ENCODE results near the gene OLFML3.

OLFML3 gene

DNA sequence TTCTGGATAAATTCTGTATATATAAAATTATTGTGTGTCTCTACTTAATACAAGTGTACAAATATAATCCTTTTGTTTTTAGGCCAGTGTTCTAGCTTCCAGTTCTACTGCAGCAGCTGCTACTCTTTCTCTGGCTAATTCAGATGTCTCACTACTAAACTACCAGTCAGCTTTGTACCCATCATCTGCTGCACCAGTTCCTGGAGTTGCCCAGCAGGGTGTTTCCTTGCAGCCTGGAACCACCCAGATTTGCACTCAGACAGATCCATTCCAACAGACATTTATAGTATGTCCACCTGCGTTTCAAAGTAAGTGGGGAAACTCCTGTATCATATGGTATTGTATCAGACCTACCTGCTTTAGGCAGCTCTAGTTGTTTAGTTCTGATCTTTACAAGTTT lies 21.3 kb upstream of the OLFML3 start (continued):
- TF ChIP-seq, protein P1, sequence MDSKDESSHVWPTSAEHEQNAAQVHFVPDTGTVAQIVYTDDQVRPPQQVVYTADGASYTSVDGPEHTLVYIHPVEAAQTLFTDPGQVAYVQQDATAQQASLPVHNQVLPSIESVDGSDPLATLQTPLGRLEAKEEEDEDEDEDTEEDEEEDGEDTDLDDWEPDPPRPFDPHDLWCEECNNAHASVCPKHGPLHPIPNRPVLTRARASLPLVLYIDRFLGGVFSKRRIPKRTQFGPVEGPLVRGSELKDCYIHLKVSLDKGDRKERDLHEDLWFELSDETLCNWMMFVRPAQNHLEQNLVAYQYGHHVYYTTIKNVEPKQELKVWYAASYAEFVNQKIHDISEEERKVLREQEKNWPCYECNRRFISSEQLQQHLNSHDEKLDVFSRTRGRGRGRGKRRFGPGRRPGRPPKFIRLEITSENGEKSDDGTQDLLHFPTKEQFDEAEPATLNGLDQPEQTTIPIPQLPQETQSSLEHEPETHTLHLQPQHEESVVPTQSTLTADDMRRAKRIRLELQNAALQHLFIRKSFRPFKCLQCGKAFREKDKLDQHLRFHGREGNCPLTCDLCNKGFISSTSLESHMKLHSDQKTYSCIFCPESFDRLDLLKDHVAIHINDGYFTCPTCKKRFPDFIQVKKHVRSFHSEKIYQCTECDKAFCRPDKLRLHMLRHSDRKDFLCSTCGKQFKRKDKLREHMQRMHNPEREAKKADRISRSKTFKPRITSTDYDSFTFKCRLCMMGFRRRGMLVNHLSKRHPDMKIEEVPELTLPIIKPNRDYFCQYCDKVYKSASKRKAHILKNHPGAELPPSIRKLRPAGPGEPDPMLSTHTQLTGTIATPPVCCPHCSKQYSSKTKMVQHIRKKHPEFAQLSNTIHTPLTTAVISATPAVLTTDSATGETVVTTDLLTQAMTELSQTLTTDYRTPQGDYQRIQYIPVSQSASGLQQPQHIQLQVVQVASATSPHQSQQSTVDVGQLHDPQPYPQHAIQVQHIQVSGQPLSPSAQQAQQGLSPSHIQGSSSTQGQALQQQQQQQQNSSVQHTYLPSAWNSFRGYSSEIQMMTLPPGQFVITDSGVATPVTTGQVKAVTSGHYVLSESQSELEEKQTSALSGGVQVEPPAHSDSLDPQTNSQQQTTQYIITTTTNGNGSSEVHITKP (tag by site-specific recombination; IDR thresholded peaks at IDR 0.05), result no peak
- TF ChIP-seq ZBTB17 (tag by site-specific recombination; IDR thresholded peaks at IDR 0.05), result no peak
- TF ChIP-seq ZNF830 (tag by site-specific recombination; IDR thresholded peaks at IDR 0.05; ENCODE audit: low read depth), result no peak
- no peak for TF ChIP-seq ZNF169 (tag by site-specific recombination; IDR thresholded peaks at IDR 0.05)
- no peak for TF ChIP-seq ZNF654 (tag by site-specific recombination; IDR thresholded peaks at IDR 0.05; ENCODE audit: low read depth)
- TF ChIP-seq ZNF211 (tag by site-specific recombination; IDR thresholded peaks at IDR 0.05; ENCODE audit: low read depth), result no peak
- TF ChIP-seq HOXA7 (CRISPR knock-in tag; IDR thresholded peaks at IDR 0.05; ENCODE audit: borderline replicate concordance), result no peak

DNA sequence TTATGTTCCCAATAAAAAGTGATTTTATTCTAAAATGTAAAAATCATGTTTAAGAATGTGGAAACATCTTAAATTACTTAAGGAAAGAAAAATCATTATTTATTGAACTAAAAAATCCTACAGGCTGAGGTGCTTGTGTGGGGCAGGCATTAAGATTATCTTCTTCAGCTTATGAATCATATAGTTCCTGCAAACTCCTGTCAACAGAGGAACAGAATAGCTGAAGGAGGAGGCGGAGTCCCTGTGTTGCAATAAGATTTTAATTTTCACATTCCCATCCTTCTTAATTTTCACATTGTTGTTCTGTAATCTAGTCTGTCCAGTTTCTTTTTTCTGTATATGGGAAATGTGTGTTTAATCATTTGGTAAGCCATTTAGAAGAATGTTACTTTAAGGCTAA lies 20.6 kb upstream of the OLFML3 start:
- TF ChIP-seq ZNF558 (tag by site-specific recombination; IDR thresholded peaks at IDR 0.05) (no peak), ZNF16 (tag by site-specific recombination; IDR thresholded peaks at IDR 0.05; ENCODE audit: low read depth) (no peak), ZNF146 (tag by site-specific recombination; IDR thresholded peaks at IDR 0.05) (no peak), ZBTB20 (tag by site-specific recombination; IDR thresholded peaks at IDR 0.05) (no peak), ZNF654 (tag by site-specific recombination; IDR thresholded peaks at IDR 0.05; ENCODE audit: low read depth) (no peak), GLIS1 (tag by site-specific recombination; IDR thresholded peaks at IDR 0.05) (no peak), ZNF529 (tag by site-specific recombination; IDR thresholded peaks at IDR 0.05; ENCODE audit: insufficient replicate concordance) (no peak), ZEB2 (tag by site-specific recombination; IDR thresholded peaks at IDR 0.05) (no peak), KLF8 (tag by site-specific recombination; IDR thresholded peaks at IDR 0.05) (no peak), ZNF530 (tag by site-specific recombination; IDR thresholded peaks at IDR 0.05; ENCODE audit: low read depth) (no peak), ZNF677 (tag by site-specific recombination; IDR thresholded peaks at IDR 0.05) (no peak), ZNF202 (tag by site-specific recombination; IDR thresholded peaks at IDR 0.05; ENCODE audit: borderline replicate concordance) (no peak), SCRT1 (tag by site-specific recombination; IDR thresholded peaks at IDR 0.05; ENCODE audit: borderline replicate concordance) (no peak)
- TF ChIP-seq, protein P2, sequence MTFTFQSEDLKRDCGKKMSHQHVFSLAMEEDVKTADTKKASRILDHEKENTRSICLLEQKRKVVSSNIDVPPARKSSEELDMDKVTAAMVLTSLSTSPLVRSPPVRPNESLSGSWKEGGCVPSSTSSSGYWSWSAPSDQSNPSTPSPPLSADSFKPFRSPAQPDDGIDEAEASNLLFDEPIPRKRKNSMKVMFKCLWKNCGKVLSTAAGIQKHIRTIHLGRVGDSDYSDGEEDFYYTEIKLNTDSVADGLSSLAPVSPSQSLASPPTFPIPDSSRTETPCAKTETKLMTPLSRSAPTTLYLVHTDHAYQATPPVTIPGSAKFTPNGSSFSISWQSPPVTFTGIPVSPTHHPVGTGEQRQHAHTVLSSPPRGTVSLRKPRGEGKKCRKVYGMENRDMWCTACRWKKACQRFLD (tag by site-specific recombination; IDR thresholded peaks at IDR 0.05), result no peak
- TF ChIP-seq, protein P1 (tag by site-specific recombination; IDR thresholded peaks at IDR 0.05), result no peak
- Histone ChIP-seq H3K27ac (ENCODE audit: extremely low read depth, low read depth, low read length) (no peak overlapping the region), H3K36me3 (ENCODE audit: control insufficient read depth in 2 of 2, insufficient read depth in 1 of 2, low read length in 2 of 2) (peaks cover 18 to 78% of the 10 kb centered on the region in 2 experiments), H3K4me1 (ENCODE audit: control insufficient read depth, insufficient read depth, low read length) (no peaks in the 10 kb centered on the region), H3K4me3 (ENCODE audit: low read depth, low read length) (no peak overlapping the region), H3K9me3 (ENCODE audit: control insufficient read depth, insufficient read depth, low read depth, low read length) (no peaks in the 10 kb centered on the region)
- POLR2A ChIA-PET, result no interaction called here
- CTCF ChIA-PET, result interaction anchor here (0.9 to 1.5 kb wide), 2 partner anchors 10 to 29 kb away, joined by 3 read pairs; no protein-coding TSS in a partner anchor

Measured in HEK293 (cell line).